ENCODE results near the gene DIRAS1. TPM values are rescaled to one million over a fixed set of nuclear protein-coding genes. Genes with fewer than 3 reads are reported as not detected.

The DIRAS1 gene
- total RNA-seq, 1 experiment from 2014 or later: 13.5 TPM

DNA sequence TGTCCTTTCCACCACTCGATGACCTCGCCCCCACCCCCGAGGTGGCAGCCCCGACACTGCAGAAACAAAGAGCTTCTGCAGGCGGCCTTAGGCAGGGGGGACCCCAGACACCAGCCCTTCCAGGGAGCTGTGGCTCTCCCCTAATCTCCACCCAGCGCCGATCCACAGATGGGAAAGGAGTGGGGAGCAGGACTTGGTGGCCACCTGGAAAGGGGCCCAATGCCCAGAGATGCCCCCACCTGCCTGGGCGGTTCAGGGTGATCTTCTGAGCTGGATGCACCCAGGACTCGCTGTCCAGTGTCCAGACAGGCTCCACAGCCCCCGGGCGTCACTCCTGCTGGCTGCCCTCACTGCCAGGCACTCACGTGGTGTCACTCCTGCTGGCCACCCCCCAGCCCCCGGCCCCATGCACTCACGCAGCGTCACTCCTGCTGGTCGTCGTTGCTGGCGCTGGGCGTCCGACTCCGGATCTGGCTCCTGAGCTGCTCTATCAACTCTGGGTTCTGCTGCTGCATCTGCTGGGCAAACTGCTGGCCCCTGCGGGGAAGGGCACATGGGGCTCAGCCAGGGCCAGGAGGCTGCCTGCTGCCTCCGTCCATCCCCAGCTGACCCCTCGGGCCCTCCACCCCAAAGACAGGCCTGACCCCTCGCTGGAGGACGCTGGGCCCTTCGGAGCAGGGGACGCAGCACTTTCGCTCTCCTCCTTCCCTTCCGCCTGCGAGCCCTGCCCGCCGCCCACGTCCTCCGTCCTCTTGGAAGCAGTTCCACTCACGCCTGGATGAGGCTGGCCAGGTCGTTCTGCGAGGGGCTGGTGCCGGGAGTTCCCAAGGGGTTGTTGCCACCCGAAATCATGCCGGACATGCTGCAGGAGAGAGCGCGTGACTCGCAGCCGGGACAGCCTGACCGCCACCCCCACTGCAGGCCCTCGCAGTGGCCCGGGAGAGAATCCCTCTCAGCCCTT is 36.0 kb upstream of the DIRAS1 start:
- no peak for DNase-seq (ENCODE audit: low spot score)
- in situ Hi-C loops (cut with HindIII; ENCODE audit: low sequenced_read_pairs): no loop called here

DNA sequence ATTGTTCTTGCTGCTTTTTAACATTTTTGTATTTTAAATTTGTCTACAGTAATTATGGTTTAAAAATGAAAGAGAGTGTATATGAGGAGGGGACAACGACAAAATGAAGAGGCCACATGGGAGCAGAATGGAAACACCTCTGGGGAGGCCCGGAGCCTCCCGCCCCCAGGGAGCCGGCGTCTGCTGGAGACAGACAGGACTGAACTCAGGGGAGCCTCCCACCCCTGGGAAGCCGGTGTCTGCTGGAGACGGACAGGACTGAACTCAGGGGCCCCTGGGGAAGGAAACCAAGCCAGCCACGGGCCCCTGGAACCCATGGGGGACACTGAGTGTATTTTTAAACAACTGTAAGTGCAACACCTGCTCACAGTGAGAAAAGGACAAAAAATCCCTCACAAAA is 35.3 kb upstream of the DIRAS1 start:
- in situ Hi-C loops (cut with HindIII; ENCODE audit: low sequenced_read_pairs): no loop called here
- no peak for DNase-seq (ENCODE audit: low spot score)

GRCh38 chr19:2755811-2756210 is 34.6 kb upstream of the DIRAS1 start:
- in situ Hi-C loops (cut with HindIII; ENCODE audit: low sequenced_read_pairs): no loop called here
- no peak for DNase-seq (ENCODE audit: low spot score)

GRCh38 chr19:2755448-2755705 is 34.2 kb upstream of the DIRAS1 start:
- in situ Hi-C loops (cut with HindIII; ENCODE audit: low sequenced_read_pairs): no loop called here
- no peak for DNase-seq (ENCODE audit: low spot score)

DNA sequence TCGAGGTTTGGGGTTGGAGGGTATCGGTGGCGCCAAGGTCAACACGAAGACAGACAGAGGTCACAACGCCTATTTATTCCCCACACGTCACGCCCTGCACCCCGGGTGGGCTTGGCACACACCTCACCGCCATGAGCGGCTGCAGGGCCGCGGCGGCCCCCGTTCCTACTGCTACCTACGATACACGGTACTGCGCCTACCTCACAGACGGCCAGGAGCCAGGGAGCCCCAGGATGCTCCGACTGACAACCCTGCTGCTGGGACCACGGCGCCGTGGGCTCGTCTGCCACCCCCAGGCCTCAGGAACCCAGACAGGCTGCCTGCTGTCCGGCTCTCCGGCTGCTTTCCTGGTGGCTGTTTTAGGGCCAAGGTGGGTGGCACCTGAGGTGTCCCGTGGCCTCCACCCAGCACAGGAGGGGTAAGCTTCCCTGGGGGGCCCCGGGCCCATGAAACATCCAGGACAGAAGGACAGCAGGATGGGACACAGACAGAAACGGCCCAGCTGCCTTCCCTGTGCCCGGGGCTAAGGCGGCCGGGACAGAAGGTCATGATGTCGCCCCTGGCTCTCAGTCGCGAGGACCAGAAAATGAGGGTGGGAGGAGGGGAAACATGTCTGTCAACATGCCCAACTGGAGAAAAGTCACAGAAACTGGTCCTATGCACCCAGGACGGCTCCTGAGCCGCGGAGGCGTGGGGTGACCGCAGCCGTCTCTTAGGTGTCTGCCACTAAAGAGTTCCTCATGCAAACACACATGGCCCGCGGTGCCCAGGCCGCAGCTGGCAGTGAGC is 33.7 kb upstream of the DIRAS1 start:
- DNase-seq (ENCODE audit: low spot score): no peak
- in situ Hi-C loops (cut with HindIII; ENCODE audit: low sequenced_read_pairs): no loop called here

GRCh38 chr19:2751438-2751830 is 30.3 kb upstream of the DIRAS1 start:
- no peak for DNase-seq (ENCODE audit: low spot score)
- in situ Hi-C loops (cut with HindIII; ENCODE audit: low sequenced_read_pairs): no loop called here

DNA sequence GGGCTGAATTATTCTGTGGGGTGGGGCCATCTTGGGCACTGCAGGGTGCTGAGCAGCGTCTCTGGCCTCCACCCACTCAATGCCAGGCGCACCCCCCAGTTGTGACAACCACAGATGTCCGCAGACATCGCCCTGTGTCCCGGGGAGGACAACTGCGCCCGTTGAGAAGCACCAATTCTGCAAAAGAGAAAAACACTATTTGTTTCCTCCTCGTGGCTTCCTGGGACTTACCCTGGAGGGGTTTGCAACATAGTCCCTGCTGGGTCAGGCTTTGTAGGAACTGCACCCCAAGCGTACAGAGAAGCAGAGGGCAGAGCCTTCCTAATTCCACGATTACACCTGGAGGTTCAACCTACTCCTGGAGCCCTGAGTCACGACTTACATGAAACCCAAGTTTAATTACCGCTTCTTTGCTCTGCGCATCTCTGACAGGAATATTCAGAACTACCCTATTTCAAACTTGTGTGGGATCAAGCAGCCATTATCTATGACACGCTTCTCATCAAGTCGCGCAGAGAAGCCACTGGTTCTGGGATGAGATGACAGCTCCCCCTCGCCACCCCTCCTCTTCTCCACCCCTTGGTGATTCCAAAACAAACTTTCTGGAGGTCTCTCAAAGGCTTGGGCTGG is 29.8 kb upstream of the DIRAS1 start:
- in situ Hi-C loops (cut with HindIII; ENCODE audit: low sequenced_read_pairs): no loop called here
- DNase-seq (ENCODE audit: low spot score): no peak

GRCh38 chr19:2747349-2747748 is 26.2 kb upstream of the DIRAS1 start:
- in situ Hi-C loops (cut with HindIII; ENCODE audit: low sequenced_read_pairs): no loop called here
- no peak for DNase-seq (ENCODE audit: low spot score)

DNA sequence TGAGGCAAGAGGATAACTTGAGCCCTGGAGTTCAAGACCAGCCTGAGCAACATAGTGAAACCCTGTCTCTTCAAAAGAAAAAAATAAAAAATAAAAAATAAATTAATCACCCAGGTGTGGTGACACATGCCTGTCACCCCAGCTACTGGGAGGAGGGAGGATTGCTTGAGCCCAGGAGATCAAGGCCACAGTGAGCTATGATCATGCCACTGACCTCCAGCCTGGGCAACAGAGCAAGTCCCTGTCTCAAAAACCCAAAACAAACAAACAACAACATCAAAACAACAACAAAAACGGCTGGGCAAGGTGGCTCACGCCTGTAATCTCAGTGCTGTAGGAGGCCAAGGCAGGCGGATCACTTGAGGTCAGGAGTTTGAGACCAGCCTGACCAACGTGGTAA is 22.9 kb upstream of the DIRAS1 start:
- DNase-seq (ENCODE audit: low spot score): no peak
- in situ Hi-C loops (cut with HindIII; ENCODE audit: low sequenced_read_pairs): no loop called here

DNA sequence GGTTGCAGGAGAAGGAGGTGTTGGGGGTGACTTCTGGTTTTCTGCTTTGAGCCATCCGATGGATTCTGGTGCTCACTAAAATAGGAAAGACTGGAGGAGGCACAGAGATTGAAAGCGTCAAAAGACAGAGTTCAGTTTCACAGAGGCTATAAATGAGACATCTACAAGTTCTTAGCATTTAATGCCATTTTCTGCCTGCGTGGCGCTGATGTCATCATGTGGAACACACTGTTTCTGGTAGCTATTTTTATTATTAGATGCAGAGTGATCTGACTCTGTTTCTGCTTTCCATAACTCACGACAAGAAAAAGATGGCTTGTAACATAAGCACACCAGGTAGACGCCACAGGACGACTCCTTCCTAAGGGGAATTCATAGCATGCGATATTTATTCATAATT is 21.9 kb upstream of the DIRAS1 start:
- in situ Hi-C loops (cut with HindIII; ENCODE audit: low sequenced_read_pairs): no loop called here
- no peak for DNase-seq (ENCODE audit: low spot score)

DNA sequence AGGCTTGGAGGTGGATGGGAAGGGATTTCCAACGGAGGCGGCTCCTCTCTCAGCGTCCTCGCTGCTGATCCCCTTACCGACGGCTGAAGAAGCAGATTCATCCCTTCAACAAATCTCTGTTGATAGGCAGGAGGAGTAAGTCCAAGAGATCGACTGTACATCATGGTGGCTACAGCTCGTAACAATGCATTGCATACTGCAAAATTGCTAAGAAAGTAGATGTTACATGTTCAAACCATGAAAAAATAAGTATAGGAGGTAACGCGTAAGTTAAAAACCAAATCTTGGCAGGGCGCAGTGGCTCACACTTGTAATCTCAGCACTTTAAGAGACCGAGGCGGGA is 19.1 kb upstream of the DIRAS1 start:
- in situ Hi-C loops (cut with HindIII; ENCODE audit: low sequenced_read_pairs): no loop called here
- no peak for DNase-seq (ENCODE audit: low spot score)

DNA sequence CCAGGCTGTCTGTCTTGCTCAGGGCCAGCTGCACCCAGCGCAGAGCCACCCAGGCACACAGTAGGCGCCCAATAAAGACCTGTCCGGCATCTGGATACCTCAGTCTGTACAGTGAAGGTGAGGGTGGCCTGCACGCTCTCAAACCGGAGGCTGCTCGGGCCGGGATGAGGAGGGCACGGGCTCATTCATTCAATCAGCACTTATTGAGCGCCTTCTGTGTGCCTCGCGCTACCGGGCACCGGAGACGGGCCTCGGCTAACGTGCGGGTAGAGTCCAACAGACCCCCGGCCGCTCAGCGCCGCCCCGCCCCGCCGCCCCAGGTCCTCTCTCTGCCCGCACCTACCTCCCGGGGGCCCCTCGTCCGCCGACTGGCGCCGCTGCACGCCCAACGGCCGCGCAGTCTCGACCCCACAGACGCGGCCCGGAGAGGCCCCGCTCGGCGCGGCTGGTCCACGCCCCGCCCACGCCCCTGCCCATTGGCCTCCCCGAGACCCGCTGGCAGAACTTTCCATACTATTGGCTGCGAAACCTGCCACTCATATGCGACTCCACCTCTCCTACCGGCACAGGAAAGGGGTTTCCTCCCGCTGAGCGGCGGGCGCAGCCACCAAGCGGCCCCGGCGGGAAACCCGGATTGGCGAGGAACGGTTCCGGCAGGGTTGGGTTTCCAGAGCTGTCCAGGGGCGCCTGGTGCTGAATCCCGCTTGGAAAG is 18.6 kb upstream of the DIRAS1 start, which contains the start of gene SLC39A3:
Gene SLC39A3, minus strand, starts transcription at position 416 of the 712 bp plus-strand sequence. CDS start 2,760 bp downstream, outside the sequence.
- DNase-seq (ENCODE audit: low spot score): peak; percentile 97
- in situ Hi-C loops (cut with HindIII; ENCODE audit: low sequenced_read_pairs): no loop called here

GRCh38 chr19:2736550-2737190 is 15.5 kb upstream of the DIRAS1 start:
- DNase-seq (ENCODE audit: low spot score): no peak
- in situ Hi-C loops (cut with HindIII; ENCODE audit: low sequenced_read_pairs): no loop called here

DNA sequence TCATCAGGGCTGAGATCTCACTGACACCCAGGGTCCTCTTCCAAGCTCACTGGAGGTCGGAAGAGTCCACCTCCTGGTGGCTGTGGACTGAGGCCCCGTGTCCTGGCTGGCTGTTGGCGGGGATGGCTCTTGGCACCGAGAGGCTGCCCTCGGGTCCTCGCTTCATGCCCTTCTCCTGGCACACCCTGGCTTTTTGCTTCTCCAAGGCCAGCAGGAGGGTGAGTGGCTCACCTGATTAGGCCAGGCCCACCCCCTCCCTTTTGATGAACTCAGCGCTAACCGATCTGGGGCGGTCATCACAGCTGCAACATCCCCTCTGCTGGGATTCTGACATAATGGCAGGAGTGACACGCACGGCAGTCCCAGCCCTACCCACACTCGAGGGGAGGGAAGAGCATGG is 14.2 kb upstream of the DIRAS1 start:
- in situ Hi-C loops (cut with HindIII; ENCODE audit: low sequenced_read_pairs): no loop called here
- no peak for DNase-seq (ENCODE audit: low spot score)

DNA sequence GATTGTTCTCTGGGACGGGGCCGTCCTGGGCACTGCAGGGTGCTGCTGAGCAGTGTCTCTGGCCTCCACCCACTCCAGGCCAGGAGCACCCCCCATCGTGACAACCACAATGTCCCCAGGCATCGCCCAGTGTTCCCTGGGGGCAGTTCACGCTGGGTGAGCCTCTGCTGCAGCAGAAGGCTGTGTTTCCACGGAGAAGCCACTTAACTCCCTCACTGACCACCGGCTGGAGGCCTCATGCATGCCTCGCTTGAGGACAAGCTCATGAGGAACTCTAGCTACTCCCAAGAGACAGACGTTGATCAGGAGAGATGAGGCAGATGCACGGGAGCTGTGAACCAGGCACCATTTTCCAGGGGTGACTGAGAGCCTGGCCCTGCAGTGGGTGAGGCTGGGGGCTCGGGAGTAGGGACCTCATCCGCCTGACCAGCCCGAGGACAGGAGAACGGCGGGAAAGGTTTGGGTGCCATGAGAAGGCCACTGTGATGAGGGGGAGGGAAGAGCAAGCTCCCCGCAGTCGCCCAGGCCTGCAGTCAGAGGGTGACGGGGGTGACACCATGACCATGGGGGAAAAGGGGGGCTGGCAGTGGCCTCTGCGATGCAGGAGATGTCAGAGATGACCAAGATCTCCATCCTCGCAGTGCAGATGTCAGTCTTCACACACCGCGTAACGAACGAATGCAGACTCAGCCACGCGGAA is 13.6 kb upstream of the DIRAS1 start:
- no peak for DNase-seq (ENCODE audit: low spot score)
- in situ Hi-C loops (cut with HindIII; ENCODE audit: low sequenced_read_pairs): no loop called here

GRCh38 chr19:2733930-2734588 is 12.9 kb upstream of the DIRAS1 start:
- in situ Hi-C loops (cut with HindIII; ENCODE audit: low sequenced_read_pairs): no loop called here
- DNase-seq (ENCODE audit: low spot score): peak; percentile 14

DNA sequence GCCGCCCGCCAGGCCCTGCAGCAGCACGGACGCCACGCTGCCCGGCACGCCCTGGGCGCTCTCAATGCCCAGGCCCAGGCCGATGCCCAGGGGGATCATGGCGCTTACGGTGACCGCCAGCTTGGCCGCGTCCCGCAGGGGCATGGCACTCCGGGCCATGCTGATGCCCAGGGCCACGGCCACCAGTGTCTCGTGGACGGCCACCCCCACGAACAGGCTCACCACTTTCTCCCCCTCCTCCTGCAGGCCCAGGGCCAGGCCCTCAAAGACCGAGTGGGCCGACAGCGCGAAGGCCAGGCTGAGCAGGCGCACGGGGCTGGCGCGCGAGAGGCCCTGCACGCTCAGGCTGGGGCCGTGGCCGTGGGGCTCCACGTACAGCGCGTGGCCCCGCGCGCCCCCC is 11.7 kb upstream of the DIRAS1 start:
- DNase-seq (ENCODE audit: low spot score): no peak
- in situ Hi-C loops (cut with HindIII; ENCODE audit: low sequenced_read_pairs): no loop called here

DNA sequence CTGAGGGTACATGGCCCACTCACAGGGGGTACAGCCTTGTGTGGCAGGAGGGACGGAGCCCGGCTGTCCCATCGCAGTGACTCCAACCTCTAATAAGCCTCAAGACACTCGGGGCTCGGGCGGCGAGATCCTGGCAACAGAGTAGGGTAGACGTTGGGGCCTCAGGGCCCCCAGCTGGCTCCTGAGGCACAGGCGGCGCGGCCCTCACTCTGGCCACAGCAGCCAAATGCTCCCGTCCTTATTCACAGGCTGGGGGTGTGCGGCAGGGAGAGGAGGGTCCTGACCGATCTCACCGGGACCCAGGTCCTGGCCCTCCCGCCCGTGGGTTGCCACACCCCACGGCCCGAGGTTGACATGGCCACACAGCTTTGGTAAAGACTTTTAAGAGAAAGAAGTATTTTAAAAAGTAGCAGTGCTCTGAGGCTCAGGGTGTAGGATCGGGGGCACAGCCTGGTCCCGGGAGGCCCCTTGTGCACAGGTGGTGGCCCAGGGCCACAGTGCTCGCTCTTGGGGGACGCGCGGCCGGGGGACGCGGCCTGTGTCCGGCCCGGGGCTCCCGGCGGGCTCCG is 11.1 kb upstream of the DIRAS1 start:
- no peak for DNase-seq (ENCODE audit: low spot score)
- in situ Hi-C loops (cut with HindIII; ENCODE audit: low sequenced_read_pairs): no loop called here

Measured in G401 (cell line).